Mammary epithelial cell (primary cell): ENCODE data around the gene MAP3K15.

Experiments
- EZH2 ChIP-seq: IDR thresholded peaks from 2 replicates; pipeline ENCODE4 v1.6.1; 2012; ENCODE audit warnings: low read length, inconsistent platforms, borderline replicate concordance
- TF ChIP-seq, protein P1 (sequence below), 2 donors: IDR thresholded peaks in 1 of 2; conservative IDR thresholded peaks in 1 of 2; 2 replicates each; pipeline ENCODE4 v1.5.1; 2011 to 2012; ENCODE audit warnings: inconsistent platforms in 2 of 2, low read length in 2 of 2, mild to moderate bottlenecking in 2 of 2, control low read depth in 1 of 2, low read depth in 1 of 2; ENCODE audit not compliant: insufficient read depth in 1 of 2; ENCODE audit errors: extremely low read depth in 1 of 2

DNA sequence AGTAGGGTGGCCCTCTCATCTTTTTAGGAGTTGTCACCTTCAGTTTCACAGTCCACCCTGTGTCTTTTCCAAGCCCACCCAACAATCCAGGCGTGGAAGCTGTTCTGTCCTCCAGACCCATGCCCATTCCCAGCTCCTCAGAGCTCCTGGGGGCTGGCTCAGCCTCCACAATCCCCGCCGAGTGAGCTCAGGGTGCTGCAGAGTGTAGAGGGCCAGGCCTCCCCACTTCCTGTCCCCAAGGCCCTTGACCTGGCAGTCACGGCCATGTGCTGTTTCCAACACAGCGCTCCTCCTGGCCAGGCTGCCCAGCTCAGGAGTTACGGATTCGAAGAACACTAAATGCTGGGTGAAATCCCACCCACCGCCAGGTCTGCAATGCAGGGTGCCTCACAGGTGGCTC is 139.8 kb downstream of the MAP3K15 start:
- TF ChIP-seq, protein P1, sequence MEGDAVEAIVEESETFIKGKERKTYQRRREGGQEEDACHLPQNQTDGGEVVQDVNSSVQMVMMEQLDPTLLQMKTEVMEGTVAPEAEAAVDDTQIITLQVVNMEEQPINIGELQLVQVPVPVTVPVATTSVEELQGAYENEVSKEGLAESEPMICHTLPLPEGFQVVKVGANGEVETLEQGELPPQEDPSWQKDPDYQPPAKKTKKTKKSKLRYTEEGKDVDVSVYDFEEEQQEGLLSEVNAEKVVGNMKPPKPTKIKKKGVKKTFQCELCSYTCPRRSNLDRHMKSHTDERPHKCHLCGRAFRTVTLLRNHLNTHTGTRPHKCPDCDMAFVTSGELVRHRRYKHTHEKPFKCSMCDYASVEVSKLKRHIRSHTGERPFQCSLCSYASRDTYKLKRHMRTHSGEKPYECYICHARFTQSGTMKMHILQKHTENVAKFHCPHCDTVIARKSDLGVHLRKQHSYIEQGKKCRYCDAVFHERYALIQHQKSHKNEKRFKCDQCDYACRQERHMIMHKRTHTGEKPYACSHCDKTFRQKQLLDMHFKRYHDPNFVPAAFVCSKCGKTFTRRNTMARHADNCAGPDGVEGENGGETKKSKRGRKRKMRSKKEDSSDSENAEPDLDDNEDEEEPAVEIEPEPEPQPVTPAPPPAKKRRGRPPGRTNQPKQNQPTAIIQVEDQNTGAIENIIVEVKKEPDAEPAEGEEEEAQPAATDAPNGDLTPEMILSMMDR (conservative IDR thresholded peaks at IDR 0.05 in 1 of 2, IDR thresholded peaks at IDR 0.05 in 1 of 2; ENCODE audit: extremely low read depth in 1 of 2, insufficient read depth in 1 of 2, low read depth in 1 of 2, low read length in 2 of 2), result no peak
- TF ChIP-seq EZH2, result no peak
